Endothelial cell of hepatic sinusoid (primary cell): Measurements from ENCODE around the gene OVOL2.

Source experiments
- in situ Hi-C: cut with HindIII; loops from 2 replicates; pipeline ENCODE4 v1.10.0; 2017; ENCODE audit warnings: low sequenced_read_pairs

OVOL2 gene

GRCh38 chr20:17992224-17992637, 65.5 kb downstream of the OVOL2 start:
- in situ Hi-C loops, result no loop called here

- in situ Hi-C loops, result no loop called here
Measured at GRCh38 chr20:17990278-17990972, 67.3 kb downstream of the OVOL2 start.

GRCh38 chr20:17987988-17988387, 69.7 kb downstream of the OVOL2 start:
- in situ Hi-C loops, result no loop called here

- in situ Hi-C loops, result no loop called here
Measured at GRCh38 chr20:17985388-17986018, 72.2 kb downstream of the OVOL2 start.

GRCh38 chr20:17976305-17976704, 81.4 kb downstream of the OVOL2 start:
- in situ Hi-C loops, result no loop called here
